A549 (cell line): ENCODE measurements around the gene SRSF11. TPM values are rescaled to one million over a fixed set of nuclear protein-coding genes. Genes with fewer than 3 reads are reported as not detected.
"Not testable (repeated sequence)": the region's sequence is repeated elsewhere in the genome, so short reads cannot be mapped to it uniquely, and the experiment has no call there.

Source experiments
- ATAC-seq, 2 experiments: fragments of 200-7000 bp in 1 of 2; fragments of >200 bp in 1 of 2; cut with Nextera tagmentation in 1 of 2; cut with Tn5 transposase in 1 of 2; 3 replicates each; pipeline versions ENCODE4 v1.8.0 to v1.9.1; 2018 to 2020; ENCODE audit warnings: mild to moderate bottlenecking in 1 of 2, moderate library complexity in 1 of 2
- CTCF ChIA-PET: fragments of 300-600 bp; sonication (Branson Sonifier 250); formaldehyde crosslinking; extraction: SDS; loops from one replicate; lab custom pipeline; 2021; ENCODE audit warnings: antibody characterized with exemption, inconsistent platforms; lab: Yijun Ruan, JAX
- POLR2A ChIA-PET: fragments of 350-600 bp; formaldehyde crosslinking; extraction: SDS; loops from one replicate; lab custom pipeline; 2021; ENCODE audit warnings: antibody characterized with exemption, inconsistent platforms; lab: Yijun Ruan, JAX
- DNase-seq, 2 experiments: peaks; one replicate each; pipeline versions ENCODE4 v3.0.0 to v3.0.0-alpha.2; 2011 to 2016; ENCODE audit warnings: low read depth in 1 of 2, low spot score in 1 of 2
- FAIRE-seq: peaks from 2 replicates; lab custom pipeline; 2011; peaks lifted over from hg19 to GRCh38; lab: Jason Lieb, UNC
- H3K27ac ChIP-seq, 2 experiments: fragments of >200 bp; sonication (Bioruptor Twin); formaldehyde crosslinking; 3 replicates each; pipeline ENCODE4 v1.5.1; 2016 to 2017
- H3K4me1 ChIP-seq: fragments of >200 bp; sonication (Bioruptor Twin); formaldehyde crosslinking; 3 replicates; pipeline ENCODE4 v1.6.1; 2016
- H3K4me2 ChIP-seq: fragments of >200 bp; sonication (Bioruptor Twin); formaldehyde crosslinking; 3 replicates; pipeline ENCODE4 v1.6.1; 2016
- H3K4me3 ChIP-seq: fragments of >200 bp; sonication (Bioruptor Twin); formaldehyde crosslinking; 3 replicates; pipeline ENCODE4 v1.5.1; 2016
- H3K9me3 ChIP-seq: fragments of >200 bp; sonication (Bioruptor Twin); formaldehyde crosslinking; 3 replicates; pipeline ENCODE4 v1.6.1; 2016
- BHLHE40 ChIP-seq: IDR thresholded peaks from 2 replicates; pipeline ENCODE4 v1.6.1; 2012; ENCODE audit warnings: low read depth, low read length, inconsistent platforms
- CHD2 ChIP-seq: fragments of 150-350 bp; IDR thresholded peaks from 2 replicates; pipeline ENCODE4 v1.6.1; 2014; ENCODE audit warnings: low read length; ENCODE audit not compliant: partially characterized antibody
- EHF ChIP-seq: fragments of 250-450 bp; sonication (Bioruptor Pico); IDR thresholded peaks from 2 replicates; pipeline ENCODE4 v1.5.0; 2020; ENCODE audit warnings: mild to moderate bottlenecking
- EHMT2 ChIP-seq: fragments of 200-600 bp; sonication (generic); IDR thresholded peaks from 2 replicates; pipeline ENCODE4 v1.6.1; 2016; ENCODE audit warnings: antibody characterized with exemption, low read depth, mild to moderate bottlenecking, moderate library complexity
- ELK1 ChIP-seq: fragments of 150-350 bp; IDR thresholded peaks from 2 replicates; pipeline ENCODE4 v1.6.1; 2014; ENCODE audit warnings: low read depth, mild to moderate bottlenecking, low read length
- FOSL2 ChIP-seq, 2 experiments: fragments of 450-650 bp in 1 of 2; fragments of >200 bp in 1 of 2; sonication (Bioruptor Twin) in 1 of 2; formaldehyde crosslinking; IDR thresholded peaks; 2 replicates each; pipeline versions ENCODE4 v1.5.0 to v1.6.1; 2016 to 2020; ENCODE audit warnings: mild to moderate bottlenecking in 1 of 2, moderate library complexity in 1 of 2
- FOXS1 ChIP-seq: fragments of 250-450 bp; sonication (Bioruptor Pico); IDR thresholded peaks from 2 replicates; pipeline ENCODE4 v1.5.0; 2020; ENCODE audit warnings: mild to moderate bottlenecking, moderate library complexity
- HES2 ChIP-seq: fragments of >200 bp; sonication (Bioruptor Twin); formaldehyde crosslinking; IDR thresholded peaks from 2 replicates; pipeline ENCODE4 v1.6.1; 2016
- HEYL ChIP-seq: fragments of 250-450 bp; sonication (Bioruptor Pico); IDR thresholded peaks from 2 replicates; pipeline ENCODE4 v1.8.0; 2021; ENCODE audit warnings: mild to moderate bottlenecking, moderate library complexity
- HOXB13 ChIP-seq: fragments of 250-450 bp; sonication (Bioruptor Pico); IDR thresholded peaks from 2 replicates; pipeline ENCODE4 v1.5.0; 2020; ENCODE audit warnings: low read depth, mild to moderate bottlenecking, moderate library complexity
- KDM1A ChIP-seq: fragments of 200-600 bp; sonication (generic); IDR thresholded peaks from 2 replicates; pipeline ENCODE4 v1.6.1; 2016; ENCODE audit warnings: low read depth, mild to moderate bottlenecking
- PHF8 ChIP-seq: fragments of 200-600 bp; sonication (generic); IDR thresholded peaks from 2 replicates; pipeline ENCODE4 v1.6.1; 2016; ENCODE audit warnings: low read depth, mild to moderate bottlenecking, antibody characterized with exemption, moderate library complexity, borderline replicate concordance
- POLR2AphosphoS2 ChIP-seq: conservative IDR thresholded peaks from 2 replicates; pipeline ENCODE4 v1.6.1; 2012; ENCODE audit warnings: low read length, improper control_type of control experiment, inconsistent platforms
- RFX5 ChIP-seq: fragments of 450-650 bp; IDR thresholded peaks from 2 replicates; pipeline ENCODE4 v1.7.1; 2014; ENCODE audit warnings: antibody characterized with exemption, mild to moderate bottlenecking, moderate library complexity
- RNF2 ChIP-seq: fragments of 200-600 bp; sonication (generic); IDR thresholded peaks from 2 replicates; pipeline ENCODE4 v1.6.1; 2016; ENCODE audit warnings: low read depth, mild to moderate bottlenecking, antibody characterized with exemption, moderate library complexity, borderline replicate concordance
- TP53 ChIP-seq: fragments of 250-450 bp; sonication (Bioruptor Pico); IDR thresholded peaks from 2 replicates; pipeline ENCODE4 v1.5.0; 2021; ENCODE audit warnings: mild to moderate bottlenecking, moderate library complexity
- ZNF302 ChIP-seq: fragments of 250-450 bp; sonication (Bioruptor Pico); IDR thresholded peaks from 2 replicates; pipeline ENCODE4 v1.9.0; 2021; ENCODE audit warnings: inconsistent platforms, mild to moderate bottlenecking, moderate library complexity
- WGBS: methylation state at CpG from one replicate; pipeline ENCODE4 v1.1.6; 2017; ENCODE audit errors: missing lambda C conversion rate; 5-methylcytosine and 5-hydroxymethylcytosine counted together
- polyA plus RNA-seq, 4 experiments: library from polyadenylated mRNA; depleted of rRNA in 3 of 4; stranded (reverse); fragments of >200 nt; fragmentation: RNase III in 1 of 4; extraction: RNeasy Plus Mini Kit Qiagen cat#74134 plus additional on column Dnase treatment in 1 of 4; gene quantifications; 2 replicates in 3 of 4; 3 replicates in 1 of 4; pipeline ENCODE4 v1.2.3, GENCODE V29; 2011 to 2017
- TF ChIP-seq, protein P1 (sequence below): fragments of 450-650 bp; IDR thresholded peaks from 2 replicates; pipeline ENCODE4 v1.6.1; 2014; ENCODE audit warnings: antibody characterized with exemption

The SRSF11 gene
- polyA plus RNA-seq, 2 of the 4 experiments (the other 2 are of a cell fraction), result 144 to 172 TPM

DNA sequence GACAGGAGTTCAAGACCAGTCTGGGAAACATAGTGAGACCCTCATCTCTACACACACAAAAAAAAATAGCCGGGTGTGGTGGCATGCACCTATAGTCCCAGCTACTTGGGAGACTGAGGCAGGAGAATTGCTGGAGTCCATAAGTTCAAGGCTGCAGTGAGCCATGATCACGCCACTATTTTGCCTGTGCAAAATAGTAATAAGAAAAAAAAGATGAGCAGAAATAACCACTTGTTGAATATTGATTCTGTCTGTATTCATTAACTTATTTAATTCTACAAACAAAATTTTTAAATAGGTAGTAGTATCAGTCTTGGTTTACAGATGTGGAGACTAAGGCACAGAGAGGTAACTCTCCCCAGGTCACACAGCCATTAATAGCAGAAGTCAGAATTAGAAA lies 32.7 kb upstream of the SRSF11 start:
- FAIRE-seq (no peak), ATAC-seq (no peak), DNase-seq (no peak)
- CTCF ChIA-PET, result no interaction called here
- WGBS, result 92% methylated on average over 2 of the region's 2 CpGs
- no peak overlapping the region for H3K27ac ChIP-seq
- no peak overlapping the region for H3K4me3 ChIP-seq
- H3K4me2 ChIP-seq, result no peak overlapping the region
- H3K4me1 ChIP-seq, result no peaks in the 10 kb centered on the region
- POLR2A ChIA-PET, result no interaction called here
- TF ChIP-seq EHF (CRISPR knock-in tag), result no peak
- TF ChIP-seq HOXB13, result no peak
- TF ChIP-seq HES2, result no peak
- TF ChIP-seq RNF2, result no peak
- TF ChIP-seq RFX5, result no peak
- no peak for TF ChIP-seq FOSL2 (IDR thresholded peaks at IDR 0.05)
- TF ChIP-seq FOSL2 (CRISPR knock-in tag; IDR thresholded peaks at IDR 0.05), result no peak
- TF ChIP-seq, protein P1, sequence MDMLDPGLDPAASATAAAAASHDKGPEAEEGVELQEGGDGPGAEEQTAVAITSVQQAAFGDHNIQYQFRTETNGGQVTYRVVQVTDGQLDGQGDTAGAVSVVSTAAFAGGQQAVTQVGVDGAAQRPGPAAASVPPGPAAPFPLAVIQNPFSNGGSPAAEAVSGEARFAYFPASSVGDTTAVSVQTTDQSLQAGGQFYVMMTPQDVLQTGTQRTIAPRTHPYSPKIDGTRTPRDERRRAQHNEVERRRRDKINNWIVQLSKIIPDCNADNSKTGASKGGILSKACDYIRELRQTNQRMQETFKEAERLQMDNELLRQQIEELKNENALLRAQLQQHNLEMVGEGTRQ, result no peak
- TF ChIP-seq TP53, result no peak
- no peaks in the 10 kb centered on the region for H3K9me3 ChIP-seq

DNA sequence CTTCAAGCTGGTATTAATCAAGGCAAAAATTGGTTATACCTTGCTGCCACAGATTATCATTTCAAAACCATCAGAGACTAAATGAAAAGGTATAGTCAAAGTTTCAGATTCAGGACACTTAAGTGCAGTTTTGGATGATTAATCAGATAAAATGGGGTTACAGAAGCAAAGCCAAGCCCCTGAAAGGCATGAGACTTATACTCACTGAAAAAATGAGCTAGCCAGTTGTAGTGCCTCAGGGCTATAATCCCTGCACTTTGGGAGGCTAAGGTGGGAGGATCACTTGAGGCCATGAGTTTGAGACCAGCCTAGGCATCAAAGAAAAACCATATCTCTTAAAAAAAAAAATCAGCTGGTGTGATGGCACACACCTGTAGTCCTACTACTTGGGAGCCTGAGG lies 31.0 kb upstream of the SRSF11 start:
- FAIRE-seq (no peak), DNase-seq (no peak), ATAC-seq (no peak)
- TF ChIP-seq POLR2AphosphoS2, result no peak
- TF ChIP-seq PHF8, result no peak
- no peak for TF ChIP-seq HEYL
- no peak for TF ChIP-seq EHMT2
- TF ChIP-seq FOXS1 (CRISPR knock-in tag), result no peak
- no peak for TF ChIP-seq ZNF302 (CRISPR knock-in tag)
- no peak overlapping the region for H3K27ac ChIP-seq
- ChIA-PET CTCF (no interaction called here), POLR2A (no interaction called here)
- H3K4me1 ChIP-seq, result no peaks in the 10 kb centered on the region
- H3K9me3 ChIP-seq, result no peaks in the 10 kb centered on the region
- no peak overlapping the region for H3K4me2 ChIP-seq
- H3K4me3 ChIP-seq, result no peak overlapping the region

DNA sequence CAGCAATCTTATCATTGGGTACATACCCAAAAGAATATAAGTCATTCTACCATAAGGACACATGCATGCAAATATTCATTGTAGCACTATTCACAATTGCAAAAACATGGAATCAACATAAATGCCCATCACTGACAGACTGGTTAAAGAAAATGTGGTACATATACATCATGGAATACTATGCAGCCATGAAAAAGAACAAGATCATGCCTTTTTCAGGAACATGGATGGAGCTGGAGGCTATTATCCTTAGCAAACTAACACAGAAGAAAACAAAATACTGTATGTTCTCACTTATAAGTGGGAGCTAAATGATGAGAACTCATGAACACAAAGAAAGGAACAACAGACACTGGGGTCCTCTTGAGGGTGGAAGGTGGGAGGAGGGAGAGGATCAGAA lies 28.7 kb upstream of the SRSF11 start:
- CTCF ChIA-PET, DNase-seq, FAIRE-seq, H3K9me3 ChIP-seq, H3K27ac ChIP-seq, H3K4me2 ChIP-seq, H3K4me3 ChIP-seq, POLR2A ChIA-PET, ATAC-seq, H3K4me1 ChIP-seq: not testable (repeated sequence)
- TF ChIP-seq KDM1A, result peak; percentile 62; the same call in 1 of the 2 replicates

GRCh38 chr1:70194601-70195000 lies 26.6 kb upstream of the SRSF11 start:
- POLR2A ChIA-PET, result no interaction called here

More at GRCh38 chr1:70194601-70195000, 26.6 kb upstream of the SRSF11 start:
- Histone ChIP-seq H3K27ac (no peak overlapping the region), H3K4me1 (no peaks in the 10 kb centered on the region), H3K4me3 (no peak overlapping the region), H3K9me3 (no peaks in the 10 kb centered on the region), H3K4me2 (no peak overlapping the region)
- ATAC-seq, result no peak
- no peak for FAIRE-seq
- DNase-seq, result no peak
- CTCF ChIA-PET, result no interaction called here
- TF ChIP-seq CHD2 (no peak), BHLHE40 (no peak), TP53 (no peak), PHF8 (no peak), ELK1 (no peak)
- TF ChIP-seq, all 56 proteins: peak for 0
